Right lobe of liver (tissue), 4 donors: Measurements from ENCODE around the gene DHH.

Experiments used
- CTCF ChIP-seq, 4 donors: fragments of 200-600 bp in 3 of 4; fragments of 450-650 bp in 1 of 4; IDR thresholded peaks; one replicate each; pipeline versions ENCODE4 v1.5.1 to v1.8.0; 2016 to 2022; ENCODE audit warnings: antibody characterized with exemption in 4 of 4, mild to moderate bottlenecking in 2 of 4
- POLR2A ChIP-seq: fragments of 450-650 bp; IDR thresholded peaks from one replicate; pipeline ENCODE4 v1.6.1; 2017; ENCODE audit warnings: antibody characterized with exemption, mild to moderate bottlenecking
- donor health status: DM: no; HTN: no; CAD: no.
- donor health status: DM: no; HTN: no; CAD: no.
- donor health status: DM: no; HTN: yes; CAD: no.

- TF ChIP-seq CTCF (IDR thresholded peaks at IDR 0.05) (no peak), POLR2A (no peak)
Observed at GRCh38 chr12:49129332-49130150, 34.9 kb upstream of the DHH start.
